ENCODE measurements around the gene DCHS1. TPM values are rescaled to one million over a fixed set of nuclear protein-coding genes. Genes with fewer than 3 reads are reported as not detected.

DCHS1 gene
- total and polyA plus RNA-seq, 9 of the 15 experiments (the other 6 are each of a cell fraction or from before 2014, with no cell fraction given): 0.04 to 0.49 (median 0.14) TPM; not detected in 2

DNA sequence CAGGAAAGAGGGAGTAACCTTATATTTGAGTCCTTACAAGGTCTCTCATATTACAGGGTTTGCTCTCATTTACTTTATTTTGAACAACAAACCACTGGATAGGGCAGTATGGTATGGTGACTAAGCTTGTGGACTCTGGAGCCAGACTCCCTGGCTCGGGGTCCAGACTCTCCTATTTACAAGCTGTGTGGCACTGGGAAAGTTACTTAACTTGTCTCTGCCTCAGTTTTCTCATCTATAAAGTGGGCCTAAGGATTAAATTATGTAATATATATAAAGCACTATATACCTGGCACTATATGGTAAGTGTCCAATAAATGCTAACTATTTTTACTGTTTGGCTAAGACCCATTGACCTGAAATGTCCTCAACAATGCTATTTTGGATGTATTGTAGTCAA, 1.7 kb upstream of the DCHS1 start (continued):
- 0 out of 3 replicates have a peak, but pooled peaks of 1 of the 2 experiments have one; percentile 31 for TF ChIP-seq CBX3 (IDR thresholded peaks at IDR 0.05; ENCODE audit: borderline replicate concordance in 1 of 2, low read length in 2 of 2)
- no peak for TF ChIP-seq POLR2AphosphoS2 (IDR thresholded peaks at IDR 0.05; ENCODE audit: low read length)
- TF ChIP-seq, protein P1, sequence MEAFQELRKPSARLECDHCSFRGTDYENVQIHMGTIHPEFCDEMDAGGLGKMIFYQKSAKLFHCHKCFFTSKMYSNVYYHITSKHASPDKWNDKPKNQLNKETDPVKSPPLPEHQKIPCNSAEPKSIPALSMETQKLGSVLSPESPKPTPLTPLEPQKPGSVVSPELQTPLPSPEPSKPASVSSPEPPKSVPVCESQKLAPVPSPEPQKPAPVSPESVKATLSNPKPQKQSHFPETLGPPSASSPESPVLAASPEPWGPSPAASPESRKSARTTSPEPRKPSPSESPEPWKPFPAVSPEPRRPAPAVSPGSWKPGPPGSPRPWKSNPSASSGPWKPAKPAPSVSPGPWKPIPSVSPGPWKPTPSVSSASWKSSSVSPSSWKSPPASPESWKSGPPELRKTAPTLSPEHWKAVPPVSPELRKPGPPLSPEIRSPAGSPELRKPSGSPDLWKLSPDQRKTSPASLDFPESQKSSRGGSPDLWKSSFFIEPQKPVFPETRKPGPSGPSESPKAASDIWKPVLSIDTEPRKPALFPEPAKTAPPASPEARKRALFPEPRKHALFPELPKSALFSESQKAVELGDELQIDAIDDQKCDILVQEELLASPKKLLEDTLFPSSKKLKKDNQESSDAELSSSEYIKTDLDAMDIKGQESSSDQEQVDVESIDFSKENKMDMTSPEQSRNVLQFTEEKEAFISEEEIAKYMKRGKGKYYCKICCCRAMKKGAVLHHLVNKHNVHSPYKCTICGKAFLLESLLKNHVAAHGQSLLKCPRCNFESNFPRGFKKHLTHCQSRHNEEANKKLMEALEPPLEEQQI (IDR thresholded peaks at IDR 0.05): no peak
- TF ChIP-seq FOSL1 (tag; conservative IDR thresholded peaks at IDR 0.05): no peak
- 0 out of 2 replicates have a peak, but pooled peaks have one; percentile 21 for TF ChIP-seq SMARCA5 (IDR thresholded peaks at IDR 0.05)
- no peak for TF ChIP-seq ETS2 (tag; IDR thresholded peaks at IDR 0.05; ENCODE audit: borderline replicate concordance, poor library complexity, severe bottlenecking)
- TF ChIP-seq BCOR (IDR thresholded peaks at IDR 0.05): peak; percentile 90
- TF ChIP-seq ZNF23 (CRISPR knock-in tag; IDR thresholded peaks at IDR 0.05): no peak
- no peak for TF ChIP-seq FOXA1 (IDR thresholded peaks at IDR 0.05; ENCODE audit: borderline replicate concordance)
- TF ChIP-seq, protein P2, sequence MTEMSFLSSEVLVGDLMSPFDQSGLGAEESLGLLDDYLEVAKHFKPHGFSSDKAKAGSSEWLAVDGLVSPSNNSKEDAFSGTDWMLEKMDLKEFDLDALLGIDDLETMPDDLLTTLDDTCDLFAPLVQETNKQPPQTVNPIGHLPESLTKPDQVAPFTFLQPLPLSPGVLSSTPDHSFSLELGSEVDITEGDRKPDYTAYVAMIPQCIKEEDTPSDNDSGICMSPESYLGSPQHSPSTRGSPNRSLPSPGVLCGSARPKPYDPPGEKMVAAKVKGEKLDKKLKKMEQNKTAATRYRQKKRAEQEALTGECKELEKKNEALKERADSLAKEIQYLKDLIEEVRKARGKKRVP (CRISPR knock-in tag; IDR thresholded peaks at IDR 0.05): no peak
- TF ChIP-seq CHD4 (IDR thresholded peaks at IDR 0.05; ENCODE audit: insufficient read depth, insufficient replicate concordance, low read depth, low read length, poor library complexity, severe bottlenecking): peak; percentile 81
- peak; percentile 59 to 77 for TF ChIP-seq KDM1A (IDR thresholded peaks at IDR 0.05)
- TF ChIP-seq ARHGAP35 (IDR thresholded peaks at IDR 0.05; ENCODE audit: partially characterized antibody): no peak
- no peak for TF ChIP-seq C11orf30 (IDR thresholded peaks at IDR 0.05; ENCODE audit: low read depth)

Measured in K562 (cell line).